T-cell (primary cell): Measurements from ENCODE around the gene TALDO1. TPM values are rescaled to one million over a fixed set of nuclear protein-coding genes. Genes with fewer than 3 reads are reported as not detected.

ENCODE experiments used
- ATAC-seq, 4 experiments: fragments of 200-7000 bp in 3 of 4; fragments of 150-1000 bp in 1 of 4; cut with Tn5 transposase; replicated peaks in 1 of 4; 1 replicate in 3 of 4; 2 replicates in 1 of 4; pipeline ENCODE4 v1.10.0; 2021; ENCODE audit warnings: moderate library complexity in 3 of 4, mild to moderate bottlenecking in 2 of 4, moderate number of reproducible peaks in 1 of 4
- CTCF ChIA-PET, 2 donors: fragments of 300-600 bp; sonication (Branson Sonifier 250); formaldehyde crosslinking; loops; one replicate each; lab custom pipeline; 2022; ENCODE audit warnings: antibody characterized with exemption in 2 of 2; lab: Charles Lee
- POLR2A ChIA-PET, 2 donors: fragments of 300-600 bp; sonication (Branson Sonifier 250); formaldehyde crosslinking; loops; one replicate each; lab custom pipeline; 2022; ENCODE audit warnings: antibody characterized with exemption in 2 of 2; lab: Charles Lee
- DNase-seq, 35 experiments: peaks; one replicate each; pipeline versions ENCODE4 v3.0.0 to v3.0.0-alpha.2; 2013 to 2023
- H3K27ac ChIP-seq: one replicate; pipeline ENCODE4 v1.5.1; 2013; ENCODE audit warnings: low read length
- H3K27me3 ChIP-seq, 2 experiments: replicated peaks in 1 of 2; 1 replicate in 1 of 2; 2 replicates in 1 of 2; pipeline versions ENCODE4 v1.6.1 to v1.7.0; 2013; ENCODE audit warnings: low read length in 1 of 2, mixed read lengths in 1 of 2; ENCODE audit not compliant: control insufficient read depth in 2 of 2, insufficient read depth in 2 of 2; ENCODE audit errors: extremely low read depth in 1 of 2
- H3K36me3 ChIP-seq, 2 donors: 1 replicate in 1 of 2; 2 replicates in 1 of 2; pipeline versions ENCODE4 v1.6.1 to v1.7.0; 2013; ENCODE audit warnings: low read length in 1 of 2; ENCODE audit not compliant: control insufficient read depth in 2 of 2, insufficient read depth in 1 of 2; ENCODE audit errors: extremely low read depth in 1 of 2
- H3K4me1 ChIP-seq, 2 experiments: 1 replicate in 1 of 2; 2 replicates in 1 of 2; pipeline versions ENCODE4 v1.6.1 to v1.7.0; 2013; ENCODE audit warnings: low read length in 2 of 2, mixed read lengths in 1 of 2; ENCODE audit not compliant: insufficient read depth in 2 of 2, control insufficient read depth in 1 of 2; ENCODE audit errors: extremely low read depth in 1 of 2
- H3K4me3 ChIP-seq, 2 donors: 1 replicate in 1 of 2; 2 replicates in 1 of 2; pipeline versions ENCODE4 v1.5.1 to v1.7.0; 2013; ENCODE audit warnings: mild to moderate bottlenecking in 2 of 2, low read length in 1 of 2, moderate library complexity in 1 of 2; ENCODE audit not compliant: control insufficient read depth in 1 of 2; ENCODE audit errors: extremely low read depth in 1 of 2
- H3K9me3 ChIP-seq: 2 replicates; pipeline ENCODE4 v1.7.0; 2013
- H3K27ac Mint-ChIP-seq, 2 donors: one replicate each; pipeline ENCODE4 v1.8.0; 2020 to 2021; ENCODE audit warnings: mild to moderate bottlenecking in 2 of 2, mixed read lengths in 2 of 2
- H3K27me3 Mint-ChIP-seq, 2 donors: one replicate each; pipeline ENCODE4 v1.8.0; 2021 to 2022; ENCODE audit warnings: mixed read lengths in 2 of 2
- H3K36me3 Mint-ChIP-seq: one replicate; pipeline ENCODE4 v1.8.0; 2021; ENCODE audit warnings: mixed read lengths
- H3K4me1 Mint-ChIP-seq, 3 donors: one replicate each; pipeline ENCODE4 v1.8.0; 2020 to 2022; ENCODE audit warnings: mixed read lengths in 3 of 3, mild to moderate bottlenecking in 1 of 3
- H3K4me3 Mint-ChIP-seq, 3 donors: one replicate each; pipeline ENCODE4 v1.8.0; 2020 to 2022; ENCODE audit warnings: mild to moderate bottlenecking in 3 of 3, mixed read lengths in 3 of 3, moderate library complexity in 3 of 3
- H3K9me3 Mint-ChIP-seq, 3 donors: one replicate each; pipeline ENCODE4 v1.8.0; 2020 to 2022; ENCODE audit warnings: mixed read lengths in 3 of 3
- WGBS: methylation state at CpG from one replicate; pipeline ENCODE4 v1.1.5; 2013; ENCODE audit warnings: missing lambda C conversion rate; ENCODE audit not compliant: insufficient coverage; 5-methylcytosine and 5-hydroxymethylcytosine counted together
- total RNA-seq, 35 experiments: library from RNA in 6 of 35; stranded (reverse) in 6 of 35; fragments of 120-200 nt in 1 of 35; gene quantifications; one replicate each; pipeline versions ENCODE4 v1.2.1 to v1.2.4 and lab custom pipeline; 2013 to 2026

The TALDO1 gene
- total RNA-seq, 5 donors from 2014 or later (not counting 1 experiment from before 2014, with no cell fraction given), result 60.5 to 106 (median 102) TPM

GRCh38 chr11:779955-780532 is 32.8 kb downstream of the TALDO1 start:
- ATAC-seq, result no peak

DNA sequence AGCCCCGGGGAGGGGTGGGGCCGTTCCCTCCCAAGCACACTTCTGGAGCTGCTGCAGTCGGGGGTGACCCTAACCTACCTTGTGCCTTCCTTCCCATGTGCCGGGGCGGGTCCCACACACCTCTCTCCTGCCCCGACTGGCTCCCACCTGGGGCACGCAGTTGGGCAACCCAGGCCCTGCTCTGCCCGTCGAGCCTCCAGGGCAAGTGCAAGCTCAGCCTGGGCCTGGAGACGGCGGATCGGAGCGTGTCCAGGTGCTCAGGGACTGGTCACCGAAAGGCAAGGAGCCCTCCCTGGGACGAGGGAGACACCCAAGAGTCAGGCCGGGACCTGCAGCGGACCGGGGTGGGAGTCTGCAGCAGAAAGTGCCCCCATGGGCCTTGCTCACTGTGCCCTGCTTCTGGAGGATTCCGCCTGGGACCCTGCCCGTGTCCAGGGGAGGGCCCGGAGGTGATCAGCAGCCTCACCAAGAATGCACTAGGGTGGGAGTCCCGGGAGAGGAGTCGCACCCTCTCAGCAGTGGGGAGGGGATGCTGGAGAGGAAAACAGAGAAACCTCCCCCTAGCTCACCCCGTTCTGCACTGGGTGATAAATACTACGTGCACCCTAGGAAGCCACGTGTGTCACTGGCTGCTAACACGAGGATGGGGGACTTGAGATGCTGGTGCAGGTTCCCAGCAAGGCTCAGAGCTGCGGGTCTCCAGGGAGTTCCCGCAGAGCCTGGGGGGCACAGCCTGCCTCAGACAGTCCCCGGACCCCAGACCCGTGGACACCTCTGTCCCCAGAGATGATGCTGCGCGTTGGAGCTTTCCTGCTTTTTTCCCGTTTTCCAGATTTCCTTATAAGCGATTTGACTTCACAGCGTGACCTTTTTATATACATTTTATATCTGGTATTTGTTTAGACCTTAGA is 35.3 kb downstream of the TALDO1 start:
- no peaks in the 10 kb centered on the region for H3K27me3 Mint-ChIP-seq
- no peak overlapping the region for H3K27ac Mint-ChIP-seq
- H3K9me3 Mint-ChIP-seq, result no peaks in the 10 kb centered on the region
- POLR2A ChIA-PET, result no interaction called here
- Histone ChIP-seq H3K27me3 (peaks cover 0 to 3% of the 10 kb centered on the region in 2 experiments), H3K27ac (no peak overlapping the region), H3K9me3 (no peaks in the 10 kb centered on the region), H3K4me1 (peaks cover 2 to 24% of the 10 kb centered on the region in 2 experiments), H3K36me3 (peaks cover 0 to 7% of the 10 kb centered on the region in 2 donors), H3K4me3 (no peak overlapping the region)
- peaks cover 0 to 15% (median 14%) of the 10 kb centered on the region in 3 donors for H3K4me1 Mint-ChIP-seq
- DNase-seq (no peak), ATAC-seq (no peak)
- no peak overlapping the region for H3K4me3 Mint-ChIP-seq
- H3K36me3 Mint-ChIP-seq, result no peaks in the 10 kb centered on the region
- WGBS, result 91% methylated on average over 22 of the region's 36 CpGs
- CTCF ChIA-PET, result no interaction called here

More at GRCh38 chr11:779955-780532, 32.8 kb downstream of the TALDO1 start:
- Histone ChIP-seq H3K27ac (no peak overlapping the region), H3K36me3 (peaks cover 0 to 7% of the 10 kb centered on the region in 2 donors), H3K4me1 (peaks cover 2 to 43% of the 10 kb centered on the region in 2 experiments), H3K4me3 (no peak overlapping the region), H3K27me3 (peaks cover 0 to 3% of the 10 kb centered on the region in 2 experiments), H3K9me3 (no peaks in the 10 kb centered on the region)
- Mint-ChIP-seq H3K9me3 (no peaks in the 10 kb centered on the region), H3K27me3 (no peaks in the 10 kb centered on the region), H3K4me1 (peaks cover 11 to 27% (median 25%) of the 10 kb centered on the region in 3 donors), H3K4me3 (peak overlapping the region in 1 of 3 donors; percentile 34), H3K27ac (no peak overlapping the region), H3K36me3 (no peaks in the 10 kb centered on the region)
- POLR2A ChIA-PET, result no interaction called here
- WGBS, result 95% methylated on average over 16 of the region's 16 CpGs
- CTCF ChIA-PET, result no interaction called here
- no peak for DNase-seq

DNA sequence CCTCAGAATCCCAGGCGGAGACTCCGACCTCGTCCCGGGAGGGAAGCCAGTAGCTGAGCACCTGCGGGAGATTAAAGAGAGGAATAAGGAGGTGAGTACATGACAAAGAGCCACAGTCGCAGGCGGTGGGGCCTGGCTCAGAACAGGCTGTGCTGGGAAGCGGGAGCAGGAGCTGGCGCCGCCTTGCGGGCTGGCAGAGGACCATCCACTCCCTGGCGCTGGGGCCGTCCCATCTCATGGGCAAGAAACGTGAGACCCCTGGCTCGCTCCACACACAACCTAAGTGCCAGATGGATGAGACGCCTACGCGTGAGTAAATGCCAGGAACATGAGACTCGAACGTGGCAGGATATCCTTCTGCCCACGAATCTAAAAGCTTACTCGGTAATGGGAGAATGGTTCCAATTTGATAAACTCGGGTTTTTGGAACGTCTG is 36.3 kb downstream of the TALDO1 start:
- DNase-seq, result peak in 3 of 35 experiments; percentile 23 to 36 (median 29)
- H3K4me3 Mint-ChIP-seq, result no peak overlapping the region
- Histone ChIP-seq H3K27ac (no peak overlapping the region), H3K9me3 (no peaks in the 10 kb centered on the region), H3K27me3 (peaks cover 0 to 7% of the 10 kb centered on the region in 2 experiments), H3K4me1 (peaks cover 2 to 26% of the 10 kb centered on the region in 2 experiments), H3K4me3 (no peak overlapping the region), H3K36me3 (peaks cover 0 to 7% of the 10 kb centered on the region in 2 donors)
- 71% methylated on average over 16 of the region's 24 CpGs for WGBS
- no peaks in the 10 kb centered on the region for H3K9me3 Mint-ChIP-seq
- CTCF ChIA-PET, result no interaction called here
- peaks cover 0 to 16% (median 14%) of the 10 kb centered on the region in 3 donors for H3K4me1 Mint-ChIP-seq
- no peaks in the 10 kb centered on the region for H3K36me3 Mint-ChIP-seq
- H3K27ac Mint-ChIP-seq, result no peak overlapping the region
- ATAC-seq, result peak in 1 of 4 experiments; percentile 45
- POLR2A ChIA-PET, result no interaction called here
- H3K27me3 Mint-ChIP-seq, result no peaks in the 10 kb centered on the region

DNA sequence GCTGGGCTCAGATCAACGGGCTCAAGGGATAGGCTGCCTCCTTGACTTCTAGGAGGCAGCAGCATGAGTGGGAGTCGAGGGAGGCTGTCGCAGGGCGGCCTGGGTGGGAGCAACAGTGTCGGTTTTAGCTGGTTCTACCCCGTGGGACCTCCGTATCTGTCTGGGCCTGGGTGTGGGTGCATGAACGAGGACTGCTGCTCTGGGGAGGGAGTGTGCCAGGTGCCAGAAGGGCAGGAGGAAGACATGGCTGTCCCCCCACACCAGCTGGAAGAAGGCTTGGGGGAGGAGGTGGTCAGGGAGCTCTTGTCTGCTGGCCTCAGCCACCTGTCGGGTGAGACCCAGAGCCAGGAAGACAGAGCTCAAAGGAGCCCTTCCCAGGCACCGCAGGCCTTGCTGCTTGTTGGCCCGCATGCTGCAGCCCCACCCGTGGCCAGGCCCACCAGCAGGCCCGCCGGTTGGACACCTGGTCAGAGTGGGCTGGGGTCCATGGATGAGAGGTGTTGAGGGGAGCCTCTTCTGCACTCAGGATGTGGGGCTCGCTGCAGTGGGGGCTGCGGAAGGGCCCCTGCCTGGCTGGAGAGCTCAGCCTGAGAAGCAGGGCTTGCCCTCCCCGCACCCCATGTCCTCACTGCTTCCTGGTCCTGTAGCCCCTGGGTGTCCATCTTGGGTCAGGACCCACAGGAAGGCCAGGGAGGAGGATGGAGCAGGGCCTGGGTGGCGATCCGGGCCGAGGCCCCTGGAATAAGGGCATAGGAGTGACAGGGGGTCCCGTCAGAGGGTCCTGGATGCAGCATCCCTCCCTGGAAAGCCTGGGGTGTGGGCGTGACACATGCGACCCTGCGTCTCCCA is 39.2 kb downstream of the TALDO1 start:
- no peaks in the 10 kb centered on the region for H3K9me3 Mint-ChIP-seq
- no peak overlapping the region for H3K4me3 Mint-ChIP-seq
- Histone ChIP-seq H3K9me3 (no peaks in the 10 kb centered on the region), H3K27ac (no peak overlapping the region), H3K36me3 (peaks cover 0 to 4% of the 10 kb centered on the region in 2 donors), H3K4me1 (peaks cover 2 to 26% of the 10 kb centered on the region in 2 experiments), H3K4me3 (no peak overlapping the region), H3K27me3 (peaks cover 0 to 30% of the 10 kb centered on the region in 2 experiments)
- ATAC-seq, result no peak
- H3K36me3 Mint-ChIP-seq, result peaks cover 3% of the 10 kb centered on the region
- CTCF ChIA-PET, result no interaction called here
- H3K27ac Mint-ChIP-seq, result no peak overlapping the region
- H3K4me1 Mint-ChIP-seq, result peaks cover 0 to 11% (median 6%) of the 10 kb centered on the region in 3 donors
- DNase-seq, result no peak
- H3K27me3 Mint-ChIP-seq, result peaks cover 0 to 7% of the 10 kb centered on the region in 2 donors
- POLR2A ChIA-PET, result no interaction called here
- 87% methylated on average over 23 of the region's 24 CpGs for WGBS

DNA sequence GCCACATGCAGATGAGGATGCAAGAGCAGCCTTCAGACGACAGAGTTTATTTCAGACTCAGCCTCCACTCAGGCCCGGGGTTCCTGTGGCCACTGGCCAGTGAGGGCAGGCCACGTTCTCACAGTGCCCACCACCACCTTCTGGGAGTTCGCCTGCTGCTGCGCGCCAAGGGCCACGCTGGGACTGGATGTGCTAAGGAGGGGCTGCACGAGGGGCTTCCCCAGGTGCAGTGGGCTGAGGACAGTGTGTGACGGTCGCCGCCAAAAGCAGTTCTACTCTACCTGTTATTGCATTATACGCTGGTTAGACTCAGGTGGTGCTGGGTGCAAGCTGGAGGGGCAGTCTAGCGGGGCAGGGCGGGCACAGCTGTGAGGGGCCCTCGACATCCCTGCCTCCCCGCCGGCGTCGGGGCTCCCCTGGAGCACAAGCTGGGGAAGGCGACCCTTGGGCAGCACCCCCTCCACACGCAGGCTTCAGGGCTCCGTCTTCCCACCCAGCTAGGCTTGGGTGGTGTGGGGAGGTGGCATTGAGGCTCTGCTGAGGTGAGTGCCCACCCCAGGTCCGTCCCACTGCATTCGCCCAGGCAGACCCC is 39.9 kb downstream of the TALDO1 start:
- ChIA-PET POLR2A (no interaction called here), CTCF (no interaction called here)
- Mint-ChIP-seq H3K4me1 (peaks cover 0 to 11% (median 5%) of the 10 kb centered on the region in 3 donors), H3K4me3 (no peak overlapping the region), H3K9me3 (no peaks in the 10 kb centered on the region), H3K27me3 (peaks cover 0 to 7% of the 10 kb centered on the region in 2 donors), H3K27ac (no peak overlapping the region), H3K36me3 (peaks cover 3% of the 10 kb centered on the region)
- DNase-seq (no peak), ATAC-seq (no peak)
- peaks cover 2 to 25% of the 10 kb centered on the region in 2 experiments for H3K4me1 ChIP-seq
- H3K27me3 ChIP-seq, result peaks cover 0 to 30% of the 10 kb centered on the region in 2 experiments
- WGBS, result 84% methylated on average over 14 of the region's 24 CpGs
- no peak overlapping the region for H3K4me3 ChIP-seq
- H3K36me3 ChIP-seq, result peaks cover 0 to 11% of the 10 kb centered on the region in 2 donors
- no peak overlapping the region for H3K27ac ChIP-seq
- H3K9me3 ChIP-seq, result no peaks in the 10 kb centered on the region
